Mesenchymal stem cell (in vitro differentiated cells and primary cell): ENCODE results near the gene GPATCH8.

Experiments
- DNase-seq: peaks from one replicate; pipeline ENCODE4 v3.0.0-alpha.2; 2013
- H2AFZ ChIP-seq: one replicate; pipeline ENCODE4 v1.6.1; 2013; ENCODE audit warnings: low read depth, mild to moderate bottlenecking, control low read depth, inconsistent platforms, low read length, moderate library complexity
- H2AK5ac ChIP-seq: 2 replicates; pipeline ENCODE4 v1.6.1; 2013; ENCODE audit warnings: low read length, moderate library complexity, mild to moderate bottlenecking, inconsistent platforms; ENCODE audit not compliant: severe bottlenecking
- H2BK120ac ChIP-seq: one replicate; pipeline ENCODE4 v1.6.1; 2013; ENCODE audit warnings: low read depth, mild to moderate bottlenecking, inconsistent platforms, low read length, moderate library complexity
- H2BK12ac ChIP-seq, 2 experiments: one replicate each; pipeline ENCODE4 v1.6.1; 2013; ENCODE audit warnings: inconsistent platforms in 2 of 2, low read length in 2 of 2, mild to moderate bottlenecking in 2 of 2, moderate library complexity in 2 of 2, control low read depth in 1 of 2
- H2BK15ac ChIP-seq: one replicate; pipeline ENCODE4 v1.6.1; 2013; ENCODE audit warnings: mild to moderate bottlenecking, low read depth, inconsistent platforms; ENCODE audit not compliant: poor library complexity, severe bottlenecking
- H2BK5ac ChIP-seq: 2 replicates; pipeline ENCODE4 v1.6.1; 2013; ENCODE audit warnings: low read depth, mild to moderate bottlenecking, low read length, control low read depth, inconsistent platforms; ENCODE audit not compliant: poor library complexity, severe bottlenecking
- H3K14ac ChIP-seq, 2 experiments: one replicate each; pipeline ENCODE4 v1.6.1; 2013; ENCODE audit warnings: inconsistent platforms in 2 of 2, low read length in 2 of 2, control low read depth in 1 of 2, mild to moderate bottlenecking in 1 of 2, moderate library complexity in 1 of 2
- H3K18ac ChIP-seq, 2 experiments: one replicate each; pipeline ENCODE4 v1.6.1; 2013; ENCODE audit warnings: inconsistent platforms in 2 of 2, low read length in 2 of 2, control low read depth in 1 of 2, low read depth in 1 of 2, mild to moderate bottlenecking in 1 of 2
- H3K23ac ChIP-seq, 2 experiments: one replicate each; pipeline ENCODE4 v1.6.1; 2013; ENCODE audit warnings: inconsistent platforms in 2 of 2, low read length in 2 of 2, mild to moderate bottlenecking in 2 of 2, moderate library complexity in 2 of 2, control low read depth in 1 of 2
- H3K27ac ChIP-seq: 2 replicates; pipeline ENCODE4 v1.5.1; 2013; ENCODE audit warnings: mild to moderate bottlenecking, moderate library complexity, low read length, control low read depth, inconsistent platforms; ENCODE audit not compliant: poor library complexity, severe bottlenecking
- H3K27me3 ChIP-seq, 2 experiments: 2 replicates each; pipeline versions ENCODE4 v1.6.1 to v1.7.0; 2013; ENCODE audit warnings: low read length in 2 of 2, mild to moderate bottlenecking in 2 of 2, moderate library complexity in 2 of 2, control low read depth in 1 of 2, inconsistent platforms in 1 of 2; ENCODE audit not compliant: control insufficient read depth in 1 of 2, insufficient read depth in 1 of 2
- H3K36me3 ChIP-seq, 2 experiments: 2 replicates each; pipeline versions ENCODE4 v1.6.1 to v1.7.0; 2013; ENCODE audit warnings: low read length in 2 of 2, control low read depth in 1 of 2, inconsistent platforms in 1 of 2, low read depth in 1 of 2, mild to moderate bottlenecking in 1 of 2; ENCODE audit not compliant: insufficient read depth in 2 of 2, control insufficient read depth in 1 of 2
- H3K4ac ChIP-seq, 2 experiments: one replicate each; pipeline ENCODE4 v1.6.1; 2013; ENCODE audit warnings: inconsistent platforms in 2 of 2, low read length in 2 of 2, mild to moderate bottlenecking in 2 of 2, moderate library complexity in 2 of 2, control low read depth in 1 of 2, low read depth in 1 of 2
- H3K4me1 ChIP-seq: 2 replicates; pipeline ENCODE4 v1.6.1; 2013; ENCODE audit warnings: low read depth, low read length, control low read depth; ENCODE audit not compliant: control insufficient read depth, insufficient read depth
- H3K4me2 ChIP-seq: 2 replicates; pipeline ENCODE4 v1.6.1; 2013; ENCODE audit warnings: low read length, mild to moderate bottlenecking, inconsistent platforms; ENCODE audit not compliant: poor library complexity, severe bottlenecking
- H3K4me3 ChIP-seq, 2 experiments: 2 replicates each; pipeline versions ENCODE4 v1.5.1 to v1.7.0; 2013; ENCODE audit warnings: low read length in 2 of 2, mild to moderate bottlenecking in 2 of 2, control low read depth in 1 of 2, low read depth in 1 of 2; ENCODE audit not compliant: insufficient read depth in 1 of 2
- H3K79me1 ChIP-seq: replicated peaks from 2 replicates; pipeline ENCODE4 v1.6.1; 2013; ENCODE audit warnings: mild to moderate bottlenecking, control low read depth, low read length, inconsistent platforms; ENCODE audit not compliant: poor library complexity, severe bottlenecking
- H3K9ac ChIP-seq: 2 replicates; pipeline ENCODE4 v1.7.0; 2013; ENCODE audit warnings: mild to moderate bottlenecking, low read length, moderate library complexity
- H3K9me3 ChIP-seq: 2 replicates; pipeline ENCODE4 v1.7.0; 2013; ENCODE audit warnings: mild to moderate bottlenecking, low read length; ENCODE audit not compliant: control insufficient read depth
- H4K8ac ChIP-seq: one replicate; pipeline ENCODE4 v1.6.1; 2013; ENCODE audit warnings: inconsistent platforms, mild to moderate bottlenecking, low read length, moderate library complexity
- H4K91ac ChIP-seq: one replicate; pipeline ENCODE4 v1.6.1; 2013; ENCODE audit warnings: mild to moderate bottlenecking, low read length, inconsistent platforms
- WGBS: methylation state at CpG from one replicate; pipeline ENCODE4 v1.1.7; 2013; ENCODE audit warnings: mixed read lengths; 5-methylcytosine and 5-hydroxymethylcytosine counted together

GPATCH8 gene

DNA sequence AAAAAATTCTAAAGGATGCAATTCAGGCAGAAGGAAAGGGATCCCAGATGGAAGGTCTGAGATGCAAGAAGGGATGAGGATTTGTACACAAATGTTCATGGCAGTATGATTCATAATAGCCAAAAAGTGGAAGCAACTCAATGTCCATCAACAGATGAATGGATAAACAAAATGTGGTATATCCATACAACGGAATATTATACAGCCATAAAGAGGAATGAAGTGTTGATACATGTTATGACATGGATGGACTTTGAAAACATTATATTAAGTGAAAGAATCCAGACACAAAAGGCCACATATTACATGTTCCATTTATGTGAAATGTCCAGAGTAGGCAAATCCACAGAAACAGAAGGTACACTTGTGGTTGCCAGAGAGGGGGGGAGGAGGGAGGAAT lies 23.9 kb upstream of the GPATCH8 start:
- peaks cover 2% of the 10 kb centered on the region for H3K4me1 ChIP-seq
- H2AFZ ChIP-seq = no peak overlapping the region
- no peak overlapping the region for H3K9ac ChIP-seq
- H3K4me2 ChIP-seq = no peak overlapping the region
- H2BK15ac ChIP-seq = no peak overlapping the region
- DNase-seq = no peak
- H3K4me3 ChIP-seq = no peak overlapping the region
- H4K8ac ChIP-seq = no peak overlapping the region
- H3K9me3 ChIP-seq = peaks cover 4% of the 10 kb centered on the region
- no peak overlapping the region for H2AK5ac ChIP-seq
- no peak overlapping the region for H2BK120ac ChIP-seq
- H4K91ac ChIP-seq = no peak overlapping the region
- no peak overlapping the region for H3K14ac ChIP-seq
- H2BK12ac ChIP-seq = no peak overlapping the region
- H2BK5ac ChIP-seq = no peak overlapping the region
- no peak overlapping the region for H3K18ac ChIP-seq
- no CpG with 5 or more reads among the region's 1 CpG for whole genome bisulfite sequencing
- H3K27ac ChIP-seq = no peak overlapping the region
- no peaks in the 10 kb centered on the region for H3K36me3 ChIP-seq
- peaks cover 0 to 10% of the 10 kb centered on the region in 2 experiments for H3K27me3 ChIP-seq
- H3K79me1 ChIP-seq = peaks cover 1% of the 10 kb centered on the region
- no peak overlapping the region for H3K4ac ChIP-seq
- H3K23ac ChIP-seq = no peak overlapping the region

DNA sequence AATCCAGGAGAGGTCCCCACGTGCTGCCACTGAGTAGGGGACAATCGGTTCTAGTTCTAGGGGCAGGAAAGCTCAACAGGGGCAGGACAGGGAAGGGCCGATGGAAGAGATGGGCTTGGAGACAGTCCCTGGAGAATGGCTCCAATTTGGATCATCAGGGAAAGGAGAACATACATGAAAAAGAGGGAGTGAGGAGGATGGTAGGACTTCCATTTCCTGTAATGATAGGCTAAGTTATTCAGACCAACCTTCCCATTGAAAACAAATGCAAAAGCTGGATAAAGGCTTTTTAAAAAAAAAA lies 20.4 kb upstream of the GPATCH8 start:
- H3K9me3 ChIP-seq = peaks cover 4% of the 10 kb centered on the region
- H3K14ac ChIP-seq = no peak overlapping the region
- H2AK5ac ChIP-seq = no peak overlapping the region
- no peak overlapping the region for H4K8ac ChIP-seq
- no peak overlapping the region for H4K91ac ChIP-seq
- peak overlapping the region; percentile 30 for H3K9ac ChIP-seq
- no peak overlapping the region for H3K27ac ChIP-seq
- H3K4ac ChIP-seq = no peak overlapping the region
- H3K36me3 ChIP-seq = no peaks in the 10 kb centered on the region
- no peak overlapping the region for H2BK120ac ChIP-seq
- no peak overlapping the region for H2BK5ac ChIP-seq
- H2AFZ ChIP-seq = peak overlapping the region; percentile 24
- no peak overlapping the region for H2BK15ac ChIP-seq
- WGBS = 62% methylated on average over 3 of the region's 3 CpGs
- no peak overlapping the region for H2BK12ac ChIP-seq
- H3K18ac ChIP-seq = no peak overlapping the region
- no peak overlapping the region for H3K23ac ChIP-seq
- H3K27me3 ChIP-seq = no peaks in the 10 kb centered on the region
- H3K79me1 ChIP-seq = no peaks in the 10 kb centered on the region
- H3K4me3 ChIP-seq = no peak overlapping the region
- no peak overlapping the region for H3K4me2 ChIP-seq
- no peak for DNase-seq
- peaks cover under 1% of the 10 kb centered on the region for H3K4me1 ChIP-seq

GRCh38 chr17:44522883-44523671 lies 19.9 kb upstream of the GPATCH8 start:
- Histone ChIP-seq H3K9ac (peak overlapping the region; percentile 30), H3K4me2 (no peak overlapping the region), H3K23ac (no peak overlapping the region), H3K9me3 (peaks cover 4% of the 10 kb centered on the region), H3K18ac (no peak overlapping the region), H4K8ac (no peak overlapping the region), H2BK12ac (no peak overlapping the region), H2AK5ac (no peak overlapping the region), H2BK120ac (no peak overlapping the region), H3K4me1 (peaks cover 5% of the 10 kb centered on the region), H2AFZ (peak overlapping the region; percentile 24), H3K14ac (no peak overlapping the region), H3K4ac (no peak overlapping the region), H2BK5ac (no peak overlapping the region), H3K27ac (no peak overlapping the region), H3K4me3 (no peak overlapping the region), H2BK15ac (no peak overlapping the region), H3K79me1 (no peaks in the 10 kb centered on the region), H4K91ac (no peak overlapping the region), H3K27me3 (no peaks in the 10 kb centered on the region), H3K36me3 (no peaks in the 10 kb centered on the region)
- 66% methylated on average over 12 of the region's 14 CpGs for WGBS
- DNase-seq = peak; percentile 58

- WGBS = 69% methylated on average over 2 of the region's 3 CpGs
- no peak overlapping the region for H4K91ac ChIP-seq
- no peak overlapping the region for H3K14ac ChIP-seq
Observed at GRCh38 chr17:44518032-44518431, 14.8 kb upstream of the GPATCH8 start.

More at GRCh38 chr17:44518032-44518431, 14.8 kb upstream of the GPATCH8 start:
- no peak overlapping the region for H2AK5ac ChIP-seq
- H4K8ac ChIP-seq = no peak overlapping the region
- H3K4me3 ChIP-seq = no peak overlapping the region
- H3K4me1 ChIP-seq = peaks cover 6% of the 10 kb centered on the region
- H3K4me2 ChIP-seq = no peak overlapping the region
- DNase-seq = no peak
- no peak overlapping the region for H2AFZ ChIP-seq
- H3K18ac ChIP-seq = no peak overlapping the region
- no peak overlapping the region for H3K23ac ChIP-seq
- no peaks in the 10 kb centered on the region for H3K9me3 ChIP-seq
- no peak overlapping the region for H2BK12ac ChIP-seq
- H2BK15ac ChIP-seq = no peak overlapping the region
- H3K79me1 ChIP-seq = no peaks in the 10 kb centered on the region
- H3K4ac ChIP-seq = no peak overlapping the region
- no peaks in the 10 kb centered on the region for H3K36me3 ChIP-seq
- H2BK120ac ChIP-seq = no peak overlapping the region
- no peaks in the 10 kb centered on the region for H3K27me3 ChIP-seq
- peak overlapping the region; percentile 60 for H3K27ac ChIP-seq
- no peak overlapping the region for H2BK5ac ChIP-seq
- H3K9ac ChIP-seq = no peak overlapping the region
